A673 (cell line): ENCODE measurements around the gene RBPMS2. TPM values are rescaled to one million over a fixed set of nuclear protein-coding genes. Genes with fewer than 3 reads are reported as not detected.

Experiments used
- BruUV-seq: library from RNA; stranded (reverse); fragments of 400-500 nt; replicated peaks from 2 replicates; lab custom pipeline; 2021; lab: Mats Ljungman, UMichigan
- CTCF ChIA-PET: fragments of 300-600 bp; sonication (Branson Sonifier 250); formaldehyde crosslinking; loops from one replicate; lab custom pipeline; 2022; ENCODE audit warnings: antibody characterized with exemption; lab: Charles Lee
- POLR2A ChIA-PET: fragments of 300-600 bp; sonication (Branson Sonifier 250); formaldehyde crosslinking; loops from one replicate; lab custom pipeline; 2022; ENCODE audit warnings: antibody characterized with exemption; ENCODE audit not compliant: low non-redundant PET; lab: Charles Lee
- DNase-seq: peaks from one replicate; pipeline ENCODE4 v3.0.0-alpha.2; 2015; ENCODE audit warnings: low spot score
- H3K27ac ChIP-seq: fragments of 200-600 bp; sonication (generic); 2 replicates; pipeline ENCODE4 v1.5.1; 2016; ENCODE audit warnings: mixed run types, low read depth, mild to moderate bottlenecking, mixed read lengths, antibody characterized with exemption, low read length; ENCODE audit not compliant: poor library complexity, severe bottlenecking
- H3K27me3 ChIP-seq: fragments of 200-600 bp; sonication (generic); replicated peaks from 2 replicates; pipeline ENCODE4 v1.6.1; 2017; ENCODE audit warnings: mixed run types, low read depth, mild to moderate bottlenecking, mixed read lengths, antibody characterized with exemption, low read length; ENCODE audit not compliant: insufficient read depth, poor library complexity
- H3K36me3 ChIP-seq: fragments of 200-600 bp; sonication (generic); 2 replicates; pipeline ENCODE4 v1.6.1; 2016; ENCODE audit warnings: mixed run types, mild to moderate bottlenecking, mixed read lengths, antibody characterized with exemption, low read length; ENCODE audit not compliant: insufficient read depth, poor library complexity, severe bottlenecking
- H3K4me1 ChIP-seq: fragments of 200-600 bp; sonication (generic); 2 replicates; pipeline ENCODE4 v1.6.1; 2017; ENCODE audit warnings: mixed run types, mild to moderate bottlenecking, mixed read lengths, antibody characterized with exemption, low read length; ENCODE audit not compliant: insufficient read depth, poor library complexity, severe bottlenecking
- H3K4me3 ChIP-seq: fragments of 200-600 bp; sonication (generic); 2 replicates; pipeline ENCODE4 v1.5.1; 2016; ENCODE audit warnings: low read depth, mixed run types, mild to moderate bottlenecking, mixed read lengths, low read length; ENCODE audit not compliant: poor library complexity, severe bottlenecking
- H3K9me3 ChIP-seq: fragments of 200-600 bp; sonication (generic); 2 replicates; pipeline ENCODE4 v1.6.1; 2016; ENCODE audit warnings: mixed run types, low read depth, mild to moderate bottlenecking, mixed read lengths, antibody characterized with exemption, low read length; ENCODE audit not compliant: poor library complexity, severe bottlenecking
- EZH2 ChIP-seq: fragments of 200-600 bp; sonication (generic); IDR thresholded peaks from 2 replicates; pipeline ENCODE4 v1.6.1; 2017; ENCODE audit warnings: borderline replicate concordance, low read depth, mild to moderate bottlenecking, mixed read lengths, antibody characterized with exemption, low read length; ENCODE audit not compliant: poor library complexity, severe bottlenecking
- intact Hi-C: fragments of 100-400 bp; cut with micrococcal nuclease; formaldehyde crosslinking; loops from one replicate; pipeline ENCODE4 v1.10.0; 2022; ENCODE audit not compliant: unreplicated experiment
- total RNA-seq: library from RNA; stranded (reverse); gene quantifications from 2 replicates; pipeline ENCODE4 v1.2.3, GENCODE V29; 2021
- TF ChIP-seq, protein P1 (sequence below): fragments of 300-800, 200-600 bp; sonication (generic); conservative IDR thresholded peaks from 2 replicates; pipeline ENCODE4 v1.5.1; 2017; ENCODE audit warnings: low read depth, mild to moderate bottlenecking, antibody characterized with exemption, low read length, moderate library complexity, mixed read lengths

The RBPMS2 gene
- total RNA-seq, 1 experiment from 2014 or later = 2.9 TPM

DNA sequence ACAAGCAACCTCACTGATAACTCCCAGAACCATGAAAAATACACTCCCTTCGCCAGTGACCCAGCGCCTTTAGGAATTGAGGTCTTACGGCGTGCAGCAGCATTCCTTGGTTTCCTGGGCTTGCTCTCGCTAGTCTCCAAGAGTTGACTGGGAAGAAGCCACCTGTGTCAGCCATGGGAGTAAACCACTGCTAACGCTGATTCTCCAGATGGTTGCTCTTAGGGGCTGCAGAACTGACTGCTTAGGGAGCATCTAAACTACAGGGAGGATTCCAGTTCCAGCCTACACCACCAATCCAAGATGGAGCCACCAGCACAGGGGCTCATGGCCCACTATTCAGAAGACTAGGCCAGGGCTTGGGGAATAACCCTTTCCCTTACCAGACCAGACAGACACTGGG lies 2.4 kb downstream of the RBPMS2 start:
- intact Hi-C loops = no loop called here
- Histone ChIP-seq H3K36me3 (no peaks in the 10 kb centered on the region), H3K4me1 (peaks cover 7% of the 10 kb centered on the region), H3K27ac (no peak overlapping the region), H3K4me3 (no peak overlapping the region), H3K9me3 (no peaks in the 10 kb centered on the region), H3K27me3 (peaks cover 6% of the 10 kb centered on the region)
- BruUV-seq = no TSS peak
- no peak for TF ChIP-seq EZH2
- TF ChIP-seq, protein P1, sequence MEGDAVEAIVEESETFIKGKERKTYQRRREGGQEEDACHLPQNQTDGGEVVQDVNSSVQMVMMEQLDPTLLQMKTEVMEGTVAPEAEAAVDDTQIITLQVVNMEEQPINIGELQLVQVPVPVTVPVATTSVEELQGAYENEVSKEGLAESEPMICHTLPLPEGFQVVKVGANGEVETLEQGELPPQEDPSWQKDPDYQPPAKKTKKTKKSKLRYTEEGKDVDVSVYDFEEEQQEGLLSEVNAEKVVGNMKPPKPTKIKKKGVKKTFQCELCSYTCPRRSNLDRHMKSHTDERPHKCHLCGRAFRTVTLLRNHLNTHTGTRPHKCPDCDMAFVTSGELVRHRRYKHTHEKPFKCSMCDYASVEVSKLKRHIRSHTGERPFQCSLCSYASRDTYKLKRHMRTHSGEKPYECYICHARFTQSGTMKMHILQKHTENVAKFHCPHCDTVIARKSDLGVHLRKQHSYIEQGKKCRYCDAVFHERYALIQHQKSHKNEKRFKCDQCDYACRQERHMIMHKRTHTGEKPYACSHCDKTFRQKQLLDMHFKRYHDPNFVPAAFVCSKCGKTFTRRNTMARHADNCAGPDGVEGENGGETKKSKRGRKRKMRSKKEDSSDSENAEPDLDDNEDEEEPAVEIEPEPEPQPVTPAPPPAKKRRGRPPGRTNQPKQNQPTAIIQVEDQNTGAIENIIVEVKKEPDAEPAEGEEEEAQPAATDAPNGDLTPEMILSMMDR = no peak
- ChIA-PET CTCF (no interaction called here), POLR2A (no interaction called here)
- DNase-seq = no peak

DNA sequence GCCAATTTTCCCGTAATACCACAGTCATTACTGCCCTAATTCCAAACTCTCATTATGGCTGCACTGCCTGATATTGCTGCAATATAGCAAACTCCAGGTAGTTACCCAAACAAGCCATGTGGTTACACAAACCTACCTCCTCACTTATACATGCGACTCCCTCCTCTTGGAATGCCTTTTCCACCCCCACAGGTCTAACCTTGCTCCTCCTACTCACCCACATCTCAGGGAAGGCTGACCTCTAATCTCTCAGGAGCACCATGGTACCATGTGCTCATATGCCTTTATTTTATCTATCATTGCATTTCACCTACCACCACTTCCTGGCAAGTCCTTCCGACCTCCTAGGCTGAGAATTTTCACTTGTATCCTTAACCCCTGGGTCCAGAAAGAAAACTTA lies 2.9 kb downstream of the RBPMS2 start:
- Histone ChIP-seq H3K36me3 (no peaks in the 10 kb centered on the region), H3K4me1 (peaks cover 7% of the 10 kb centered on the region), H3K27me3 (peaks cover 6% of the 10 kb centered on the region), H3K9me3 (no peaks in the 10 kb centered on the region), H3K4me3 (no peak overlapping the region), H3K27ac (no peak overlapping the region)
- no TSS peak for BruUV-seq
- TF ChIP-seq, protein P1 = no peak
- no peak for TF ChIP-seq EZH2
- POLR2A ChIA-PET = no interaction called here
- intact Hi-C loops = no loop called here
- CTCF ChIA-PET = no interaction called here
- DNase-seq = no peak

DNA sequence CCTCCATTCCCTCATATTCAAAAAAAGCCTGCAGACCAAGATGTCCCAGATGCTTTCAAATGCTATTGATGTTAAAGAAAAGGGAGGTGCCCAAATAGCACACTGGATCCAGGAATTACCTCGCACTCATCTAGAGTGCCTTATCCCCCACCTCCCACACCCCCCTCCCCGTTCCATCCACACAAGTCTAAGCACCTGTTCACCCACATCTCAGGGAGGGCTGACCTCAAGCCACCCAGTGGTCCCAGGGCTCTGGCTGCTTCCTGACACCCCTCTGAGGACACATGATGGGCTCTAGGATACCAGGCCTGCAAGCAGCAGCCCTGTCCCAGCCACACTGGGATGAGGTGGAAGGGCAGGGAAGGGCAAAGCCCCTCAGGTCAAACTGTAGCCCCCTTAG lies 4.8 kb downstream of the RBPMS2 start:
- Histone ChIP-seq H3K36me3 (no peaks in the 10 kb centered on the region), H3K27ac (no peak overlapping the region), H3K9me3 (no peaks in the 10 kb centered on the region), H3K4me3 (no peak overlapping the region), H3K4me1 (no peaks in the 10 kb centered on the region), H3K27me3 (peaks cover 6% of the 10 kb centered on the region)
- no peak for TF ChIP-seq EZH2
- intact Hi-C loops = no loop called here
- no TSS peak for BruUV-seq
- DNase-seq = no peak
- ChIA-PET CTCF (no interaction called here), POLR2A (no interaction called here)

DNA sequence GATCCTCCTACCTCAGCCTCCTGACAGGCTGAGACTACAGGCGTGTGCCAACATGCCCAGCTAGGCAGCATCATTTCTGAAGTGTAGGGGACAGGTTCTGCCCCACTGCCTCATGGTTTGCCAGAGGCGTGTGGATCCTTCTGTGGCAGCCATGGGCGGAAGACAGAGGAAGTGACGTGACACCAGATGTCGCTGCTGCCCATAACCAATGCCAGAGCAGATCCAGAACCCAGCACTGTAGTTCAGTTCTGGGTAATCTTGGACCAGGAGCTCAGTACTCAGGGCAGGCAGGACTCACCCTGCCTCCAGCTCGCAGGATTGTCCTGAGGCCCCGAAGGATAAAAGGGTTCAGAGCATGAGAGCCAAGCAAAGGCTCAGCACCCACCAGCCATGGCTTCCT lies 8.2 kb downstream of the RBPMS2 start:
- BruUV-seq = no TSS peak
- CTCF ChIA-PET = no interaction called here
- POLR2A ChIA-PET = no interaction called here
- Histone ChIP-seq H3K27ac (no peak overlapping the region), H3K9me3 (no peaks in the 10 kb centered on the region), H3K36me3 (no peaks in the 10 kb centered on the region), H3K4me1 (no peaks in the 10 kb centered on the region), H3K27me3 (no peaks in the 10 kb centered on the region), H3K4me3 (no peak overlapping the region)
- DNase-seq = no peak
- intact Hi-C loops = no loop called here
- TF ChIP-seq, protein P1 = no peak
- no peak for TF ChIP-seq EZH2
